OCI-LY7 (cell line): ENCODE data around the gene PRKD1.

ENCODE experiments used
- CTCF ChIP-seq: fragments of 200-600 bp; sonication (generic); conservative IDR thresholded peaks from 2 replicates; pipeline ENCODE4 v1.5.1; 2014; ENCODE audit warnings: mild to moderate bottlenecking, antibody characterized with exemption, low read length, moderate library complexity, mixed read lengths
- EZH2phosphoT487 ChIP-seq: fragments of 200-600 bp; sonication (generic); IDR thresholded peaks from 2 replicates; pipeline ENCODE4 v1.6.1; 2018; ENCODE audit warnings: low read depth, borderline replicate concordance, mild to moderate bottlenecking, mixed run types, antibody characterized with exemption, low read length, moderate library complexity, mixed read lengths

GRCh38 chr14:29668201-29668600 lies 259.4 kb downstream of the PRKD1 start:
- no peak for TF ChIP-seq CTCF
- no peak for TF ChIP-seq EZH2phosphoT487
